ENCODE data around the gene RNLS.

Gene RNLS

DNA sequence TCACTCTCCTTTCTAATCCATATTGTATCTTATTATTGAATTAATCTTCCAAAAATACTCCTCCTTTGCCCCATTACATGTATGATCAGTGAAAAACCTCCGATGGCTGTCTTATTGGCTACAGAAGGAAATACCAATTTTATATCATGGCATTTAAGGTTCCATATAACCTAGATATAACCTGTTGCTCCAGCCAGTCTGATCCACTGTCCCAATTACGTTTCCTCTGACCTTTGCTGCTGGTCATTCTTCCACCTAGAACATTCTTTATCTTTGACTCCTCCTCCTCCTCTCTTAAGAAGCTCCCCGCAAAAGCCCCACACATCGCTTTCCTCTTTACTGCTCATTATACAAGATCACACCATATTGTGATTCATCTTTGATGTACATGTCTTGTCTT is 161.5 kb downstream of the RNLS start:
- H3K4me1 ChIP-seq (ENCODE audit: insufficient read depth, low read length, severe bottlenecking): no peaks in the 10 kb centered on the region
- no peak overlapping the region for H2AFZ ChIP-seq (ENCODE audit: low read length)
- no peak for TF ChIP-seq EZH2 (IDR thresholded peaks at IDR 0.05; ENCODE audit: borderline replicate concordance, low read length)
- no peak for TF ChIP-seq CTCF (IDR thresholded peaks at IDR 0.05; ENCODE audit: low read length)
- no peak overlapping the region for H3K4me3 ChIP-seq (ENCODE audit: low read depth, low read length, poor library complexity, severe bottlenecking)
- H3K9me2 ChIP-seq (ENCODE audit: low read depth, low read length): no peaks in the 10 kb centered on the region
- H3K36me3 ChIP-seq (ENCODE audit: insufficient read depth, low read length): no peaks in the 10 kb centered on the region
- H3K9me3 ChIP-seq (ENCODE audit: low read length): no peaks in the 10 kb centered on the region
- no peak overlapping the region for H3K9ac ChIP-seq (ENCODE audit: low read length)
- no peaks in the 10 kb centered on the region for H3K27me3 ChIP-seq (ENCODE audit: insufficient read depth, low read length)
- H3K4me2 ChIP-seq (ENCODE audit: low read length): no peak overlapping the region
- no peaks in the 10 kb centered on the region for H3K79me2 ChIP-seq (ENCODE audit: insufficient read depth, low read length)
- H4K20me1 ChIP-seq (ENCODE audit: insufficient read depth, low read length): no peaks in the 10 kb centered on the region
- H3K27ac ChIP-seq (ENCODE audit: low read depth, low read length, poor library complexity, severe bottlenecking): no peak overlapping the region
- no peaks in the 10 kb centered on the region for H3F3A ChIP-seq (ENCODE audit: insufficient read depth, low read length)

GRCh38 chr10:88418871-88419270 is 164.2 kb downstream of the RNLS start:
- no peaks in the 10 kb centered on the region for H3K79me2 ChIP-seq (ENCODE audit: insufficient read depth, low read length)
- no peaks in the 10 kb centered on the region for H3K9me2 ChIP-seq (ENCODE audit: low read depth, low read length)
- H3K27me3 ChIP-seq (ENCODE audit: insufficient read depth, low read length): no peaks in the 10 kb centered on the region
- H4K20me1 ChIP-seq (ENCODE audit: insufficient read depth, low read length): no peaks in the 10 kb centered on the region
- TF ChIP-seq CTCF (IDR thresholded peaks at IDR 0.05; ENCODE audit: low read length): no peak
- no peak for TF ChIP-seq EZH2 (IDR thresholded peaks at IDR 0.05; ENCODE audit: borderline replicate concordance, low read length)
- no peaks in the 10 kb centered on the region for H3K9me3 ChIP-seq (ENCODE audit: low read length)
- no peak overlapping the region for H3K4me2 ChIP-seq (ENCODE audit: low read length)
- no peaks in the 10 kb centered on the region for H3K36me3 ChIP-seq (ENCODE audit: insufficient read depth, low read length)
- H2AFZ ChIP-seq (ENCODE audit: low read length): no peak overlapping the region
- H3F3A ChIP-seq (ENCODE audit: insufficient read depth, low read length): no peaks in the 10 kb centered on the region
- no peak overlapping the region for H3K4me3 ChIP-seq (ENCODE audit: low read depth, low read length, poor library complexity, severe bottlenecking)
- H3K27ac ChIP-seq (ENCODE audit: low read depth, low read length, poor library complexity, severe bottlenecking): no peak overlapping the region
- no peak overlapping the region for H3K9ac ChIP-seq (ENCODE audit: low read length)
- peaks cover 6% of the 10 kb centered on the region for H3K4me1 ChIP-seq (ENCODE audit: insufficient read depth, low read length, severe bottlenecking)

GRCh38 chr10:88417387-88418030 is 165.6 kb downstream of the RNLS start:
- Histone ChIP-seq H4K20me1 (ENCODE audit: insufficient read depth, low read length) (no peaks in the 10 kb centered on the region), H3K9me2 (ENCODE audit: low read depth, low read length) (no peaks in the 10 kb centered on the region), H3F3A (ENCODE audit: insufficient read depth, low read length) (no peaks in the 10 kb centered on the region), H3K27me3 (ENCODE audit: insufficient read depth, low read length) (no peaks in the 10 kb centered on the region), H3K4me1 (ENCODE audit: insufficient read depth, low read length, severe bottlenecking) (peaks cover 19% of the 10 kb centered on the region), H3K9ac (ENCODE audit: low read length) (no peak overlapping the region), H2AFZ (ENCODE audit: low read length) (no peak overlapping the region), H3K4me3 (ENCODE audit: low read depth, low read length, poor library complexity, severe bottlenecking) (no peak overlapping the region), H3K27ac (ENCODE audit: low read depth, low read length, poor library complexity, severe bottlenecking) (no peak overlapping the region), H3K79me2 (ENCODE audit: insufficient read depth, low read length) (no peaks in the 10 kb centered on the region), H3K36me3 (ENCODE audit: insufficient read depth, low read length) (no peaks in the 10 kb centered on the region), H3K9me3 (ENCODE audit: low read length) (no peaks in the 10 kb centered on the region), H3K4me2 (ENCODE audit: low read length) (no peak overlapping the region)
- no peak for TF ChIP-seq EZH2 (IDR thresholded peaks at IDR 0.05; ENCODE audit: borderline replicate concordance, low read length)
- no peak for TF ChIP-seq CTCF (IDR thresholded peaks at IDR 0.05; ENCODE audit: low read length)

Data from OCI-LY1 (cell line).